Endothelial cell of umbilical vein (primary cell): ENCODE data around the gene TAPBPL. TPM values are rescaled to one million over a fixed set of nuclear protein-coding genes. Genes with fewer than 3 reads are reported as not detected.

ENCODE experiments used
- BruUV-seq: library from RNA; stranded (reverse); fragments of 400-500 nt; replicated peaks from 2 replicates; lab custom pipeline; 2021; lab: Mats Ljungman, UMichigan
- CTCF ChIA-PET: fragments of 300-600, 350-600 bp; sonication (Branson Sonifier 250); formaldehyde crosslinking; loops from one replicate; lab custom pipeline; 2021; ENCODE audit warnings: antibody characterized with exemption, inconsistent platforms; lab: Charles Lee
- POLR2A ChIA-PET: fragments of 300-600, 350-600 bp; sonication (Branson Sonifier 250); formaldehyde crosslinking; loops from one replicate; lab custom pipeline; 2021; ENCODE audit warnings: antibody characterized with exemption, inconsistent platforms; lab: Charles Lee
- DNase-seq: peaks from one replicate; pipeline ENCODE4 v3.0.0-alpha.2; 2011; ENCODE audit warnings: low read depth, low spot score
- FAIRE-seq: peaks from 2 replicates; lab custom pipeline; 2011; peaks lifted over from hg19 to GRCh38; lab: Jason Lieb, UNC
- H2AFZ ChIP-seq: 2 replicates; pipeline ENCODE4 v1.6.0; 2012; ENCODE audit warnings: low read depth, low read length, control low read depth, inconsistent platforms
- H3K27ac ChIP-seq: 2 replicates; pipeline ENCODE4 v1.5.1; 2011; ENCODE audit warnings: low read depth, mild to moderate bottlenecking, control low read depth, low read length, moderate library complexity; ENCODE audit not compliant: insufficient read depth
- H3K27me3 ChIP-seq, 2 experiments: 2 replicates each; pipeline versions ENCODE4 v1.6.0 to v1.6.1; 2011; ENCODE audit warnings: low read length in 2 of 2, mixed read lengths in 1 of 2; ENCODE audit not compliant: control insufficient read depth in 2 of 2, insufficient read depth in 2 of 2
- H3K36me3 ChIP-seq, 2 experiments: 2 replicates in 1 of 2; 3 replicates in 1 of 2; pipeline ENCODE4 v1.5.1; 2011; ENCODE audit warnings: low read length in 2 of 2, mild to moderate bottlenecking in 1 of 2, moderate library complexity in 1 of 2; ENCODE audit not compliant: control insufficient read depth in 2 of 2, insufficient read depth in 2 of 2; ENCODE audit errors: extremely low read depth in 1 of 2
- H3K4me1 ChIP-seq: 3 replicates; pipeline ENCODE4 v1.5.1; 2011; ENCODE audit warnings: mild to moderate bottlenecking, low read length; ENCODE audit not compliant: control insufficient read depth, insufficient read depth; ENCODE audit errors: extremely low read depth
- H3K4me2 ChIP-seq: 2 replicates; pipeline ENCODE4 v1.6.1; 2011; ENCODE audit warnings: low read length, control low read depth, mixed read lengths; ENCODE audit not compliant: insufficient read depth
- H3K4me3 ChIP-seq, 3 experiments: fragments of 200-600 bp in 1 of 3; sonication (generic), shearing (Covaris generic) in 1 of 3; replicated peaks in 1 of 3; 2 replicates each; pipeline ENCODE4 v1.5.1; 2011 to 2016; ENCODE audit warnings: control low read depth in 3 of 3, low read length in 3 of 3, mild to moderate bottlenecking in 2 of 3, inconsistent platforms in 1 of 3, low read depth in 1 of 3, moderate library complexity in 1 of 3; ENCODE audit not compliant: insufficient read depth in 1 of 3
- H3K79me2 ChIP-seq: 2 replicates; pipeline ENCODE4 v1.6.0; 2012; ENCODE audit warnings: low read length, inconsistent platforms; ENCODE audit not compliant: control insufficient read depth, insufficient read depth
- H3K9ac ChIP-seq: replicated peaks from 2 replicates; pipeline ENCODE3; 2011; ENCODE audit warnings: low read length, control low read depth; ENCODE audit not compliant: insufficient read depth; ENCODE audit errors: extremely low read depth
- H3K9me1 ChIP-seq: replicated peaks from 3 replicates; pipeline ENCODE4 v1.6.0; 2011; ENCODE audit warnings: mild to moderate bottlenecking, low read length; ENCODE audit not compliant: control insufficient read depth, insufficient read depth; ENCODE audit errors: extremely low read depth
- H3K9me3 ChIP-seq: replicated peaks from 2 replicates; pipeline ENCODE4 v1.5.1; 2012; ENCODE audit warnings: low read length, inconsistent platforms; ENCODE audit not compliant: control insufficient read depth, insufficient read depth
- H4K20me1 ChIP-seq: replicated peaks from 2 replicates; pipeline ENCODE3; 2011; ENCODE audit warnings: mild to moderate bottlenecking, low read length; ENCODE audit not compliant: control insufficient read depth, insufficient read depth; ENCODE audit errors: extremely low read depth
- CTCF ChIP-seq, 2 donors: IDR thresholded peaks; 1 replicate in 1 of 2; 2 replicates in 1 of 2; pipeline ENCODE4 v1.5.1; 2011; ENCODE audit warnings: low read length in 2 of 2, mild to moderate bottlenecking in 2 of 2, moderate library complexity in 2 of 2, control low read depth in 1 of 2, inconsistent platforms in 1 of 2, low read depth in 1 of 2; ENCODE audit not compliant: insufficient read depth in 1 of 2; ENCODE audit errors: extremely low read depth in 1 of 2
- EZH2 ChIP-seq: IDR thresholded peaks from 2 replicates; pipeline ENCODE4 v1.6.1; 2012; ENCODE audit warnings: borderline replicate concordance, low read depth, mild to moderate bottlenecking, moderate library complexity, low read length, inconsistent platforms; ENCODE audit not compliant: severe bottlenecking
- FOS ChIP-seq: IDR thresholded peaks from 2 replicates; pipeline ENCODE4 v1.6.1; 2011; ENCODE audit warnings: mild to moderate bottlenecking, low read length, moderate library complexity, borderline replicate concordance; ENCODE audit not compliant: insufficient read depth
- GATA2 ChIP-seq: IDR thresholded peaks from 2 replicates; pipeline ENCODE4 v1.7.0; 2011; ENCODE audit warnings: low read depth, mild to moderate bottlenecking, moderate library complexity, mixed read lengths, low read length; ENCODE audit not compliant: insufficient read length, insufficient read depth
- JUN ChIP-seq: IDR thresholded peaks from 2 replicates; pipeline ENCODE4 v1.6.1; 2011; ENCODE audit warnings: borderline replicate concordance, low read depth; ENCODE audit not compliant: insufficient read length, insufficient read depth
- MAX ChIP-seq: IDR thresholded peaks from 2 replicates; pipeline ENCODE4 v1.6.1; 2011; ENCODE audit not compliant: insufficient read depth, insufficient read length
- MYC ChIP-seq: IDR thresholded peaks from one replicate; pipeline ENCODE4 v1.6.1; 2011; ENCODE audit warnings: mild to moderate bottlenecking, low read depth, low read length
- POLR2A ChIP-seq: IDR thresholded peaks from 2 replicates; pipeline ENCODE4 v1.6.1; 2012; ENCODE audit warnings: low read depth, mild to moderate bottlenecking, control low read depth, low read length
- POLR2AphosphoS5 ChIP-seq: IDR thresholded peaks from 2 replicates; pipeline ENCODE4 v1.6.1; 2012; ENCODE audit warnings: low read depth, mild to moderate bottlenecking, control low read depth, low read length, moderate library complexity; ENCODE audit not compliant: insufficient read depth
- dilution Hi-C: fragments of 300-500 bp; cut with MboI; formaldehyde crosslinking; loops from one replicate; pipeline ENCODE4 v1.15.0; 2019; ENCODE audit warnings: low sequenced_read_pairs; ENCODE audit not compliant: extremely low pct_ligation_motif_present
- intact Hi-C: fragments of 100-400 bp; cut with micrococcal nuclease; formaldehyde crosslinking; loops from one replicate; pipeline ENCODE4 v1.10.0; 2022
- polyA plus RNA-seq, 4 experiments: library from polyadenylated mRNA; depleted of rRNA in 3 of 4; stranded (reverse) in 3 of 4; unstranded in 1 of 4; fragments of >200 nt; gene quantifications; 2 replicates each; pipeline versions ENCODE4 v1.2.1 to v1.2.3, GENCODE V29; 2011 to 2012; ENCODE audit warnings: missing spikeins in 1 of 4
- total RNA-seq: library from RNA; stranded (reverse); gene quantifications from 2 replicates; pipeline ENCODE4 v1.2.3, GENCODE V29; 2021

The TAPBPL gene
- total and polyA plus RNA-seq, 2 donors (not counting 3 experiments of a cell fraction or from before 2014, with no cell fraction given), result 11.7 to 28.6 TPM

- no TSS peak for BruUV-seq
- peak; percentile 21 for FAIRE-seq
- dilution Hi-C loops (no loop called here), intact Hi-C loops (loop anchor here (5.0 kb wide), 1 partner anchor 131 kb away; no protein-coding TSS in a partner anchor)
- H3K9ac ChIP-seq, result no peak overlapping the region
- no peak overlapping the region for H3K27ac ChIP-seq
- H3K36me3 ChIP-seq, result peaks cover 0 to 7% of the 10 kb centered on the region in 2 experiments
- H3K27me3 ChIP-seq, result no peaks in the 10 kb centered on the region
- H3K9me1 ChIP-seq, result no peaks in the 10 kb centered on the region
- ChIA-PET POLR2A (interaction anchor here (0.7 kb wide), 1 partner anchor 377 kb away, joined by 3 read pairs; no protein-coding TSS in a partner anchor), CTCF (interaction anchor here (5.2 kb wide), 1 partner anchor 70 kb away, joined by 33 read pairs; no protein-coding TSS in a partner anchor)
- no peak for DNase-seq
- H3K79me2 ChIP-seq, result peaks cover 2% of the 10 kb centered on the region
- H3K4me1 ChIP-seq, result peaks cover 19% of the 10 kb centered on the region
- TF ChIP-seq MYC (no peak), GATA2 (no peak), EZH2 (no peak), CTCF (IDR thresholded peaks at IDR 0.05; ENCODE audit: extremely low read depth in 1 of 2, insufficient read depth in 1 of 2, low read depth in 1 of 2, low read length in 2 of 2) (no peak), FOS (no peak), JUN (no peak), POLR2AphosphoS5 (no peak), MAX (no peak), POLR2A (no peak)
- no peak overlapping the region for H3K4me3 ChIP-seq
- H2AFZ ChIP-seq, result no peak overlapping the region
- no peak overlapping the region for H3K4me2 ChIP-seq
- no peaks in the 10 kb centered on the region for H3K9me3 ChIP-seq
- H4K20me1 ChIP-seq, result no peaks in the 10 kb centered on the region
These were observed 16.4 kb downstream of the TAPBPL start for GRCh38 chr12:6468283-6468575.
